Karpas-422 (cell line): ENCODE data around the gene SYNJ2. TPM values are rescaled to one million over a fixed set of nuclear protein-coding genes. Genes with fewer than 3 reads are reported as not detected.

Source experiments
- DNase-seq: peaks from one replicate; pipeline ENCODE4 v3.0.0-alpha.2; 2015
- H2AFZ ChIP-seq: fragments of 200-600 bp; sonication (generic); 2 replicates; pipeline ENCODE4 v1.6.1; 2014; ENCODE audit warnings: antibody characterized with exemption, low read length, mixed read lengths
- H3K27ac ChIP-seq: fragments of 200-600 bp; sonication (generic); 2 replicates; pipeline ENCODE4 v1.5.1; 2014; ENCODE audit warnings: mild to moderate bottlenecking, low read length, moderate library complexity
- H3K27me3 ChIP-seq: fragments of 200-600 bp; sonication (generic); 2 replicates; pipeline ENCODE4 v1.6.1; 2014; ENCODE audit warnings: low read length, mixed read lengths
- H3K36me3 ChIP-seq: fragments of 200-600 bp; sonication (generic); 2 replicates; pipeline ENCODE4 v1.6.1; 2014; ENCODE audit warnings: low read length, mixed read lengths; ENCODE audit not compliant: insufficient read depth
- H3K4me1 ChIP-seq: fragments of 200-600 bp; sonication (generic); 2 replicates; pipeline ENCODE4 v1.6.1; 2014; ENCODE audit warnings: mild to moderate bottlenecking, low read length, mixed read lengths
- H3K4me2 ChIP-seq: fragments of 200-600 bp; sonication (generic); 2 replicates; pipeline ENCODE4 v1.6.1; 2014; ENCODE audit warnings: low read length, low read depth, mild to moderate bottlenecking; ENCODE audit not compliant: poor library complexity, severe bottlenecking
- H3K4me3 ChIP-seq: fragments of 200-600 bp; sonication (generic); 2 replicates; pipeline ENCODE4 v1.5.1; 2014; ENCODE audit warnings: mild to moderate bottlenecking, antibody characterized with exemption, low read length, mixed read lengths
- H3K79me2 ChIP-seq: fragments of 200-600 bp; sonication (generic); 2 replicates; pipeline ENCODE4 v1.6.1; 2014; ENCODE audit warnings: mild to moderate bottlenecking, low read length, mixed read lengths
- H3K9ac ChIP-seq: fragments of 200-600 bp; sonication (generic); 2 replicates; pipeline ENCODE4 v1.6.0; 2014; ENCODE audit warnings: low read length
- H3K9me2 ChIP-seq: fragments of 200-600 bp; sonication (generic), shearing (Covaris generic); replicated peaks from 2 replicates; pipeline ENCODE4 v1.6.0; 2014; ENCODE audit warnings: mild to moderate bottlenecking, low read length, moderate library complexity; ENCODE audit not compliant: insufficient read depth
- H3K9me3 ChIP-seq: fragments of 300-700, 200-600 bp; sonication (generic); 2 replicates; pipeline ENCODE4 v1.6.1; 2014; ENCODE audit warnings: low read length, mixed read lengths
- H4K20me1 ChIP-seq: fragments of 200-600 bp; sonication (generic); 2 replicates; pipeline ENCODE4 v1.6.1; 2014; ENCODE audit warnings: mild to moderate bottlenecking, antibody characterized with exemption, low read length, low read depth; ENCODE audit not compliant: insufficient read depth
- total RNA-seq: library from RNA; depleted of rRNA; stranded (reverse); fragments of >200 nt; shearing (Covaris generic); gene quantifications from 2 replicates; pipeline ENCODE4 v1.2.3, GENCODE V29; 2014; ENCODE audit warnings: low replicate concordance

SYNJ2 gene
- total RNA-seq, 1 experiment from 2014 or later = 0.04 TPM

- no peak overlapping the region for H3K9ac ChIP-seq
Observed at GRCh38 chr6:158044525-158044888, 62.8 kb downstream of the SYNJ2 start.

GRCh38 chr6:158046201-158047126, 64.8 kb downstream of the SYNJ2 start:
- H3K9ac ChIP-seq = no peak overlapping the region
- DNase-seq = no peak
- H3K4me3 ChIP-seq = no peak overlapping the region

More at GRCh38 chr6:158044525-158044888, 62.8 kb downstream of the SYNJ2 start:
- DNase-seq = no peak
- Histone ChIP-seq H3K4me1 (no peaks in the 10 kb centered on the region), H3K79me2 (no peaks in the 10 kb centered on the region), H3K9me2 (no peaks in the 10 kb centered on the region), H3K4me2 (no peak overlapping the region), H2AFZ (no peak overlapping the region), H3K36me3 (no peaks in the 10 kb centered on the region), H3K9me3 (no peaks in the 10 kb centered on the region), H3K27me3 (no peaks in the 10 kb centered on the region), H3K27ac (no peak overlapping the region), H4K20me1 (no peaks in the 10 kb centered on the region), H3K4me3 (no peak overlapping the region)

GRCh38 chr6:158047127-158047518, 65.5 kb downstream of the SYNJ2 start:
- H3K4me1 ChIP-seq = no peaks in the 10 kb centered on the region
- H3K9me2 ChIP-seq = no peaks in the 10 kb centered on the region
- no peak overlapping the region for H3K27ac ChIP-seq
- no peaks in the 10 kb centered on the region for H3K79me2 ChIP-seq
- H3K4me3 ChIP-seq = no peak overlapping the region
- no peak overlapping the region for H2AFZ ChIP-seq
- DNase-seq = no peak
- no peaks in the 10 kb centered on the region for H3K36me3 ChIP-seq
- no peaks in the 10 kb centered on the region for H3K9me3 ChIP-seq
- H3K9ac ChIP-seq = no peak overlapping the region
- no peak overlapping the region for H3K4me2 ChIP-seq
- no peaks in the 10 kb centered on the region for H3K27me3 ChIP-seq
- H4K20me1 ChIP-seq = no peaks in the 10 kb centered on the region

More at GRCh38 chr6:158046201-158047126, 64.8 kb downstream of the SYNJ2 start:
- H3K79me2 ChIP-seq = no peaks in the 10 kb centered on the region
- no peak overlapping the region for H3K4me2 ChIP-seq
- no peaks in the 10 kb centered on the region for H3K9me3 ChIP-seq
- no peaks in the 10 kb centered on the region for H3K9me2 ChIP-seq
- no peaks in the 10 kb centered on the region for H3K27me3 ChIP-seq
- H3K27ac ChIP-seq = no peak overlapping the region
- no peaks in the 10 kb centered on the region for H3K36me3 ChIP-seq
- H3K4me1 ChIP-seq = no peaks in the 10 kb centered on the region
- H2AFZ ChIP-seq = no peak overlapping the region
- H4K20me1 ChIP-seq = no peaks in the 10 kb centered on the region

GRCh38 chr6:158047563-158048323, 66.1 kb downstream of the SYNJ2 start:
- Histone ChIP-seq H3K9me3 (no peaks in the 10 kb centered on the region), H3K9ac (no peak overlapping the region), H3K36me3 (no peaks in the 10 kb centered on the region), H3K27me3 (no peaks in the 10 kb centered on the region), H3K9me2 (no peaks in the 10 kb centered on the region), H4K20me1 (no peaks in the 10 kb centered on the region), H2AFZ (no peak overlapping the region), H3K4me3 (no peak overlapping the region), H3K4me1 (no peaks in the 10 kb centered on the region), H3K27ac (no peak overlapping the region), H3K79me2 (no peaks in the 10 kb centered on the region), H3K4me2 (no peak overlapping the region)
- DNase-seq = no peak

- H3K9me3 ChIP-seq = no peaks in the 10 kb centered on the region
- H2AFZ ChIP-seq = no peak overlapping the region
- H3K79me2 ChIP-seq = no peaks in the 10 kb centered on the region
- no peak overlapping the region for H3K4me3 ChIP-seq
- no peaks in the 10 kb centered on the region for H4K20me1 ChIP-seq
- H3K9ac ChIP-seq = no peak overlapping the region
- no peaks in the 10 kb centered on the region for H3K9me2 ChIP-seq
- no peaks in the 10 kb centered on the region for H3K27me3 ChIP-seq
- DNase-seq = no peak
- H3K27ac ChIP-seq = no peak overlapping the region
- H3K36me3 ChIP-seq = no peaks in the 10 kb centered on the region
- H3K4me2 ChIP-seq = no peak overlapping the region
- H3K4me1 ChIP-seq = no peaks in the 10 kb centered on the region
Observed at GRCh38 chr6:158048589-158048988, 66.9 kb downstream of the SYNJ2 start.

- H3K9me3 ChIP-seq = no peaks in the 10 kb centered on the region
- no peaks in the 10 kb centered on the region for H3K27me3 ChIP-seq
- H2AFZ ChIP-seq = no peak overlapping the region
- DNase-seq = no peak
- no peaks in the 10 kb centered on the region for H3K79me2 ChIP-seq
- no peak overlapping the region for H3K9ac ChIP-seq
- no peaks in the 10 kb centered on the region for H3K9me2 ChIP-seq
- H3K4me1 ChIP-seq = no peaks in the 10 kb centered on the region
- no peaks in the 10 kb centered on the region for H4K20me1 ChIP-seq
- H3K4me3 ChIP-seq = no peak overlapping the region
- no peak overlapping the region for H3K4me2 ChIP-seq
- H3K27ac ChIP-seq = no peak overlapping the region
- no peaks in the 10 kb centered on the region for H3K36me3 ChIP-seq
Observed at GRCh38 chr6:158049055-158050028, 67.7 kb downstream of the SYNJ2 start.

- DNase-seq = no peak
- H3K9me3 ChIP-seq = no peaks in the 10 kb centered on the region
- H3K4me1 ChIP-seq = no peaks in the 10 kb centered on the region
- H3K27me3 ChIP-seq = no peaks in the 10 kb centered on the region
- no peak overlapping the region for H3K27ac ChIP-seq
- H3K79me2 ChIP-seq = no peaks in the 10 kb centered on the region
- H3K9ac ChIP-seq = no peak overlapping the region
- no peaks in the 10 kb centered on the region for H4K20me1 ChIP-seq
- H3K9me2 ChIP-seq = no peaks in the 10 kb centered on the region
- H3K4me3 ChIP-seq = no peak overlapping the region
- no peak overlapping the region for H2AFZ ChIP-seq
- no peaks in the 10 kb centered on the region for H3K36me3 ChIP-seq
- no peak overlapping the region for H3K4me2 ChIP-seq
Observed at GRCh38 chr6:158050107-158050735, 68.6 kb downstream of the SYNJ2 start.
